DMS 273 (cell line): ENCODE measurements around the gene BGN.

Experiments used
- DNase-seq: peaks from one replicate; lab custom pipeline; 2025; ENCODE audit not compliant: unreplicated experiment; lab: John Stamatoyannopoulos, UW

The BGN gene

GRCh38 chrX:153494541-153495361 is at the start of gene BGN:
Gene BGN (plus strand): TSS chrX:153494980. CDS start chrX:153504632, 9,652 bp downstream.
- DNase-seq: peak; percentile 71

- no peak for DNase-seq
Measured at GRCh38 chrX:153445106-153445855, 49.5 kb upstream of the BGN start.

- DNase-seq: no peak
Measured at GRCh38 chrX:153445856-153446635, 48.7 kb upstream of the BGN start, which contains the start of gene TREX2. Gene TREX2 (minus strand): TSS chrX:153446056. CDS start chrX:153445430, 626 bp downstream.

- DNase-seq: no peak
Measured at GRCh38 chrX:153446636-153446936, 48.2 kb upstream of the BGN start.

- DNase-seq: no peak
Measured at GRCh38 chrX:153446950-153447580, 47.7 kb upstream of the BGN start.

- DNase-seq: no peak
Measured at GRCh38 chrX:153447581-153447960, 47.2 kb upstream of the BGN start.

- no peak for DNase-seq
Measured at GRCh38 chrX:153448556-153449367, 46.0 kb upstream of the BGN start.

GRCh38 chrX:153449368-153450113 is 45.2 kb upstream of the BGN start:
- DNase-seq: no peak

- no peak for DNase-seq
Measured at GRCh38 chrX:153450114-153450948, 44.4 kb upstream of the BGN start.

GRCh38 chrX:153450949-153451277 is 43.9 kb upstream of the BGN start:
- DNase-seq: no peak

- no peak for DNase-seq
Measured at GRCh38 chrX:153454901-153455550, 39.8 kb upstream of the BGN start.

- no peak for DNase-seq
Measured at GRCh38 chrX:153455571-153455970, 39.2 kb upstream of the BGN start.

GRCh38 chrX:153456161-153456560 is 38.6 kb upstream of the BGN start:
- DNase-seq: peak; percentile 39

GRCh38 chrX:153456704-153457103 is 38.1 kb upstream of the BGN start:
- no peak for DNase-seq

GRCh38 chrX:153457136-153457825 is 37.5 kb upstream of the BGN start:
- no peak for DNase-seq

- DNase-seq: no peak
Measured at GRCh38 chrX:153457827-153458466, 36.8 kb upstream of the BGN start.

- DNase-seq: no peak
Measured at GRCh38 chrX:153458476-153458875, 36.3 kb upstream of the BGN start.
